Measurements from ENCODE around the gene PRTFDC1.

Gene PRTFDC1

GRCh38 chr10:24899571-24899970, 52.8 kb downstream of the PRTFDC1 start:
- no peak overlapping the region for H3K27ac ChIP-seq
- TF ChIP-seq CTCF (conservative IDR thresholded peaks at IDR 0.05), result no peak

- TF ChIP-seq CTCF (conservative IDR thresholded peaks at IDR 0.05), result no peak
- H3K27ac ChIP-seq, result no peak overlapping the region
Measured at GRCh38 chr10:24898501-24898900, 53.9 kb downstream of the PRTFDC1 start.

GRCh38 chr10:24897326-24897926, 55.0 kb downstream of the PRTFDC1 start:
- no peak for TF ChIP-seq CTCF (conservative IDR thresholded peaks at IDR 0.05)

GRCh38 chr10:24894728-24895127, 57.7 kb downstream of the PRTFDC1 start:
- no peak overlapping the region for H3K27ac ChIP-seq
- no peak for TF ChIP-seq CTCF (conservative IDR thresholded peaks at IDR 0.05)

More at GRCh38 chr10:24897326-24897926, 55.0 kb downstream of the PRTFDC1 start:
- no peak overlapping the region for H3K27ac ChIP-seq

- TF ChIP-seq CTCF (conservative IDR thresholded peaks at IDR 0.05), result no peak
- H3K27ac ChIP-seq, result no peak overlapping the region
Measured at GRCh38 chr10:24894309-24894708, 58.1 kb downstream of the PRTFDC1 start.

GRCh38 chr10:24893127-24893526, 59.3 kb downstream of the PRTFDC1 start:
- no peak overlapping the region for H3K27ac ChIP-seq
- no peak for TF ChIP-seq CTCF (conservative IDR thresholded peaks at IDR 0.05)

GRCh38 chr10:24891823-24892222, 60.6 kb downstream of the PRTFDC1 start:
- TF ChIP-seq CTCF (conservative IDR thresholded peaks at IDR 0.05), result no peak
- H3K27ac ChIP-seq, result no peak overlapping the region
